Measurements from ENCODE around the gene TMEM38A. TPM values are rescaled to one million over a fixed set of nuclear protein-coding genes. Genes with fewer than 3 reads are reported as not detected.
A peak's percentile ranks its signal among the peaks of the same experiment; 100 is the strongest.
"Not testable (repeated sequence)": the region's sequence is repeated elsewhere in the genome, so short reads cannot be mapped to it uniquely, and the experiment has no call there.

Gene TMEM38A
- total and polyA plus RNA-seq, 2 experiments from 2014 or later = 28.3 to 41.1 TPM

GRCh38 chr19:16722591-16722990, 61.7 kb downstream of the TMEM38A start:
- Histone ChIP-seq H3K36me3 (no peaks in the 10 kb centered on the region), H3K27ac (no peak overlapping the region), H3K4me1 (ENCODE audit: low read depth) (no peaks in the 10 kb centered on the region), H3K4me3 (no peak overlapping the region), H3K27me3 (no peaks in the 10 kb centered on the region), H3K9me3 (ENCODE audit: low read depth) (no peaks in the 10 kb centered on the region)
- DNase-seq (ENCODE audit: low read depth in 1 of 2, low spot score in 1 of 2) = no peak
- TF ChIP-seq CTCF (IDR thresholded peaks at IDR 0.05; ENCODE audit: low read depth, low read length) = no peak

GRCh38 chr19:16726916-16727315, 66.0 kb downstream of the TMEM38A start:
- no peak for TF ChIP-seq CTCF (IDR thresholded peaks at IDR 0.05; ENCODE audit: low read depth, low read length)
- no peak overlapping the region for H3K4me3 ChIP-seq
- H3K9me3 ChIP-seq (ENCODE audit: low read depth) = no peaks in the 10 kb centered on the region
- H3K36me3 ChIP-seq = no peaks in the 10 kb centered on the region
- no peaks in the 10 kb centered on the region for H3K4me1 ChIP-seq (ENCODE audit: low read depth)
- DNase-seq (ENCODE audit: low read depth in 1 of 2, low spot score in 1 of 2) = no peak
- H3K27me3 ChIP-seq = no peaks in the 10 kb centered on the region
- no peak overlapping the region for H3K27ac ChIP-seq

DNA sequence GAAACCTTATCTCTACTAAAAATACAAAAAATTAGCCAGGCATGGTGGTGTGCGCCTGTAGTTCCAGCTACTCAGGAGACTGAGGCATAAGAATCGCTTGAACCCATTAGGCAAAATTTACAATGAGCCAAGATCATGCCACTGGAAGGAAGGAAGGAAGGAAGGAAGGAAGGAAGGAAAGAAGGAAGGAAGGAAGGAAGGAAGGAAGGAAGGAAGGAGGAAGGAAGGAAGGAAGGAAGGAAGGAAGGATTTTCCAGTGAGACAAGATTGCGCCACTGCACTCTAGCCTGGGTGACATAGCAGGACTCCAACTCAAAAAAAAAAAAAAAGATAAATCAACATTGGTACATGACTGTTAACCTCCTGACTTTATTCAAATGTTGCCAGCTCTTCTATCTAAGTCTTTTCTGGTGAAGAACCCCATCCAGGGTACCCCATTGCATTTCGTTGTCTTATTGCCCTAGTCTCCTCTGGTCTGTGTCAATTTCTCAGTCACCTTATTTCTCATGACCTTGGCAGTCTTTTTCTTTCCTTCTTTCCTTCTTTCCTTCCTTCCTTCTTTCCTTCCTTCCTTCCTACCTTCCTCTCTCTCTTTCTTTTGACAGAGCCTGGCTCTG, 74.8 kb downstream of the TMEM38A start:
- H3K9me3 ChIP-seq (ENCODE audit: low read depth); H3K27me3 ChIP-seq; H3K4me3 ChIP-seq; H3K4me1 ChIP-seq (ENCODE audit: low read depth); DNase-seq (ENCODE audit: low read depth in 1 of 2, low spot score in 1 of 2); H3K36me3 ChIP-seq; H3K27ac ChIP-seq: not testable (repeated sequence)

- no peaks in the 10 kb centered on the region for H3K27me3 ChIP-seq
Measured at GRCh38 chr19:16736709-16737108, 75.8 kb downstream of the TMEM38A start.

GRCh38 chr19:16737911-16738310, 77.0 kb downstream of the TMEM38A start:
- no peak for TF ChIP-seq CTCF (IDR thresholded peaks at IDR 0.05; ENCODE audit: low read depth, low read length)
- Histone ChIP-seq H3K4me3 (no peak overlapping the region), H3K36me3 (no peaks in the 10 kb centered on the region), H3K27ac (no peak overlapping the region), H3K27me3 (no peaks in the 10 kb centered on the region), H3K9me3 (ENCODE audit: low read depth) (no peaks in the 10 kb centered on the region), H3K4me1 (ENCODE audit: low read depth) (no peaks in the 10 kb centered on the region)
- peak in 1 of 2 donors; percentile 13 for DNase-seq (ENCODE audit: low read depth in 1 of 2, low spot score in 1 of 2)

More at GRCh38 chr19:16736709-16737108, 75.8 kb downstream of the TMEM38A start:
- no peaks in the 10 kb centered on the region for H3K36me3 ChIP-seq
- no peak overlapping the region for H3K4me3 ChIP-seq
- no peak overlapping the region for H3K27ac ChIP-seq
- H3K9me3 ChIP-seq (ENCODE audit: low read depth) = no peaks in the 10 kb centered on the region
- no peak for TF ChIP-seq CTCF (IDR thresholded peaks at IDR 0.05; ENCODE audit: low read depth, low read length)
- DNase-seq (ENCODE audit: low read depth in 1 of 2, low spot score in 1 of 2) = peak in 1 of 2 donors; percentile 3
- no peaks in the 10 kb centered on the region for H3K4me1 ChIP-seq (ENCODE audit: low read depth)

- Histone ChIP-seq H3K4me3 (no peak overlapping the region), H3K4me1 (ENCODE audit: low read depth) (no peaks in the 10 kb centered on the region)
- DNase-seq (ENCODE audit: low read depth in 1 of 2, low spot score in 1 of 2) = peak; percentile 2 to 55
Measured at GRCh38 chr19:16739546-16739945, 78.6 kb downstream of the TMEM38A start.

More at GRCh38 chr19:16739546-16739945, 78.6 kb downstream of the TMEM38A start:
- TF ChIP-seq CTCF (IDR thresholded peaks at IDR 0.05; ENCODE audit: low read depth, low read length) = no peak
- H3K9me3 ChIP-seq (ENCODE audit: low read depth) = no peaks in the 10 kb centered on the region
- H3K27ac ChIP-seq = no peak overlapping the region
- H3K36me3 ChIP-seq = no peaks in the 10 kb centered on the region
- no peaks in the 10 kb centered on the region for H3K27me3 ChIP-seq

Other genes starting within 250 kb of the TMEM38A start
- 22.4 and 37.8 TPM in 2 replicates for gene EPS15L1, start 189.2 kb upstream of the TMEM38A start, total RNA-seq
- 38.8 and 42.6 TPM in 2 replicates for gene EPS15L1, start 189.2 kb upstream of the TMEM38A start, polyA plus RNA-seq
- not detected in 2 replicates for gene CALR3, start 165.0 kb upstream of the TMEM38A start, total RNA-seq
- not detected in 2 replicates for gene CALR3, start 165.0 kb upstream of the TMEM38A start, polyA plus RNA-seq
- gene C19orf44, start 164.7 kb upstream of the TMEM38A start, total RNA-seq = 5.8 and 9.2 TPM in 2 replicates
- gene C19orf44, start 164.7 kb upstream of the TMEM38A start, polyA plus RNA-seq = 5.1 and 7.6 TPM in 2 replicates
- 11.7 and 27.2 TPM in 2 replicates for gene CHERP, start 118.7 kb upstream of the TMEM38A start, total RNA-seq
- gene CHERP, start 118.7 kb upstream of the TMEM38A start, polyA plus RNA-seq = 60.0 and 76.3 TPM in 2 replicates
- 22.5 and 25.3 TPM in 2 replicates for gene SLC35E1, start 88.7 kb upstream of the TMEM38A start, total RNA-seq
- gene SLC35E1, start 88.7 kb upstream of the TMEM38A start, polyA plus RNA-seq = 29.7 and 35.5 TPM in 2 replicates
- gene MED26, start 32.9 kb upstream of the TMEM38A start, total RNA-seq = 14.2 and 15.1 TPM in 2 replicates
- 5.9 and 9.1 TPM in 2 replicates for gene MED26, start 32.9 kb upstream of the TMEM38A start, polyA plus RNA-seq
- 63.0 and 67.2 TPM in 2 replicates for gene SMIM7, start 995 bp upstream of the TMEM38A start, total RNA-seq
- 88.2 and 104 TPM in 2 replicates for gene SMIM7, start 995 bp upstream of the TMEM38A start, polyA plus RNA-seq
- gene NWD1, start 58.7 kb downstream of the TMEM38A start, total RNA-seq = 0.03 and 0.04 TPM in 2 replicates
- not detected in 2 replicates for gene NWD1, start 58.7 kb downstream of the TMEM38A start, polyA plus RNA-seq
- gene SIN3B, start 168.3 kb downstream of the TMEM38A start, total RNA-seq = 48.3 and 75.3 TPM in 2 replicates
- gene SIN3B, start 168.3 kb downstream of the TMEM38A start, polyA plus RNA-seq = 37.1 and 52.0 TPM in 2 replicates
- 0.33 and 0.67 TPM in 2 replicates for gene F2RL3, start 227.9 kb downstream of the TMEM38A start, total RNA-seq
- 1.0 and 1.4 TPM in 2 replicates for gene F2RL3, start 227.9 kb downstream of the TMEM38A start, polyA plus RNA-seq

Data from cardiac muscle cell (in vitro differentiated cells and primary cell).